DND-41 (cell line): ENCODE data around the gene MED25.

Experiments used
- ATAC-seq: fragments of 200-7000 bp; cut with Tn5 transposase; 3 replicates; pipeline ENCODE4 v1.9.1; 2021; ENCODE audit warnings: low read depth; ENCODE audit not compliant: insufficient read depth
- DNase-seq: peaks from one replicate; pipeline ENCODE4 v3.0.0-alpha.2; 2020
- H2AFZ ChIP-seq: 2 replicates; pipeline ENCODE4 v1.6.0; 2012; ENCODE audit warnings: low read depth, low read length
- H3K27ac ChIP-seq: 2 replicates; pipeline ENCODE4 v1.5.1; 2012; ENCODE audit warnings: low read length, inconsistent platforms
- H3K27me3 ChIP-seq: fragments of 200-600 bp; sonication (generic); 2 replicates; pipeline ENCODE4 v1.6.0; 2012; ENCODE audit warnings: low read length, mild to moderate bottlenecking, inconsistent platforms; ENCODE audit not compliant: insufficient read depth, poor library complexity
- H3K36me3 ChIP-seq: 2 replicates; pipeline ENCODE4 v1.5.1; 2012; ENCODE audit warnings: low read length, inconsistent platforms; ENCODE audit not compliant: insufficient read depth
- H3K4me1 ChIP-seq: 2 replicates; pipeline ENCODE4 v1.5.1; 2012; ENCODE audit warnings: mild to moderate bottlenecking, low read length; ENCODE audit not compliant: insufficient read depth
- H3K4me2 ChIP-seq: 2 replicates; pipeline ENCODE4 v1.6.0; 2012; ENCODE audit warnings: mild to moderate bottlenecking, moderate library complexity, low read length, inconsistent platforms; ENCODE audit not compliant: insufficient read depth
- H3K4me3 ChIP-seq, 2 experiments: fragments of 200-600 bp in 1 of 2; shearing (Covaris generic) in 1 of 2; 2 replicates each; pipeline ENCODE4 v1.5.1; 2012 to 2016; ENCODE audit warnings: inconsistent platforms in 2 of 2, low read length in 2 of 2, mild to moderate bottlenecking in 2 of 2, low read depth in 1 of 2, moderate library complexity in 1 of 2
- H3K79me2 ChIP-seq: 2 replicates; pipeline ENCODE4 v1.6.0; 2012; ENCODE audit warnings: low read length, inconsistent platforms; ENCODE audit not compliant: insufficient read depth
- H3K9ac ChIP-seq: 2 replicates; pipeline ENCODE4 v1.6.0; 2012; ENCODE audit warnings: low read depth, mild to moderate bottlenecking, inconsistent platforms, low read length, moderate library complexity
- H3K9me3 ChIP-seq: 2 replicates; pipeline ENCODE4 v1.5.1; 2012; ENCODE audit warnings: low read length, moderate library complexity, mild to moderate bottlenecking, inconsistent platforms; ENCODE audit not compliant: insufficient read depth, severe bottlenecking
- H4K20me1 ChIP-seq: 2 replicates; pipeline ENCODE4 v1.6.0; 2012; ENCODE audit warnings: low read length; ENCODE audit not compliant: insufficient read depth
- EZH2 ChIP-seq: IDR thresholded peaks from 3 replicates; pipeline ENCODE4 v1.6.1; 2012; ENCODE audit warnings: borderline replicate concordance, low read depth, mild to moderate bottlenecking, moderate library complexity, low read length, inconsistent platforms; ENCODE audit not compliant: severe bottlenecking
- TF ChIP-seq, protein P1 (sequence below): IDR thresholded peaks from 2 replicates; pipeline ENCODE4 v1.5.1; 2012; ENCODE audit warnings: borderline replicate concordance, low read length, moderate library complexity, mild to moderate bottlenecking; ENCODE audit not compliant: poor library complexity, severe bottlenecking; ENCODE audit errors: extremely low read depth

MED25 gene

DNA sequence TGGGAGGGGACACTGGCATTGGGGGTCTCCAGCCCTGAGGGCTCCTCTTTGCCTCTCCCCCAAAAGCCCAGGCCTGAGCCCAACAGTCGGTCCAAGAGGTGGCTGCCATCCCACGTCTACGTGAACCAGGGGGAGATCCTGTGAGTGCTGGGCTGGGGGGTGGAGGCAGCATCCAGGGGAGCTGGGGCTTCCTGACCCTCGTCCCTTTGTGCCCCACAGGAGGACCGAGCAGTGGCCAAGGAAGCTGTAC, 39.7 kb downstream of the MED25 start:
- peaks cover 15% of the 10 kb centered on the region for H3K4me1 ChIP-seq
- TF ChIP-seq EZH2: no peak
- TF ChIP-seq, protein P1, sequence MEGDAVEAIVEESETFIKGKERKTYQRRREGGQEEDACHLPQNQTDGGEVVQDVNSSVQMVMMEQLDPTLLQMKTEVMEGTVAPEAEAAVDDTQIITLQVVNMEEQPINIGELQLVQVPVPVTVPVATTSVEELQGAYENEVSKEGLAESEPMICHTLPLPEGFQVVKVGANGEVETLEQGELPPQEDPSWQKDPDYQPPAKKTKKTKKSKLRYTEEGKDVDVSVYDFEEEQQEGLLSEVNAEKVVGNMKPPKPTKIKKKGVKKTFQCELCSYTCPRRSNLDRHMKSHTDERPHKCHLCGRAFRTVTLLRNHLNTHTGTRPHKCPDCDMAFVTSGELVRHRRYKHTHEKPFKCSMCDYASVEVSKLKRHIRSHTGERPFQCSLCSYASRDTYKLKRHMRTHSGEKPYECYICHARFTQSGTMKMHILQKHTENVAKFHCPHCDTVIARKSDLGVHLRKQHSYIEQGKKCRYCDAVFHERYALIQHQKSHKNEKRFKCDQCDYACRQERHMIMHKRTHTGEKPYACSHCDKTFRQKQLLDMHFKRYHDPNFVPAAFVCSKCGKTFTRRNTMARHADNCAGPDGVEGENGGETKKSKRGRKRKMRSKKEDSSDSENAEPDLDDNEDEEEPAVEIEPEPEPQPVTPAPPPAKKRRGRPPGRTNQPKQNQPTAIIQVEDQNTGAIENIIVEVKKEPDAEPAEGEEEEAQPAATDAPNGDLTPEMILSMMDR: no peak
- no peaks in the 10 kb centered on the region for H3K27me3 ChIP-seq
- no peak overlapping the region for H3K4me3 ChIP-seq
- H3K4me2 ChIP-seq: no peak overlapping the region
- H3K9ac ChIP-seq: no peak overlapping the region
- peaks cover 84% of the 10 kb centered on the region for H3K36me3 ChIP-seq
- no peak overlapping the region for H3K27ac ChIP-seq
- H2AFZ ChIP-seq: no peak overlapping the region
- no peaks in the 10 kb centered on the region for H3K9me3 ChIP-seq
- ATAC-seq (no peak), DNase-seq (no peak)
- peaks cover 46% of the 10 kb centered on the region for H3K79me2 ChIP-seq
- H4K20me1 ChIP-seq: peaks cover 82% of the 10 kb centered on the region

DNA sequence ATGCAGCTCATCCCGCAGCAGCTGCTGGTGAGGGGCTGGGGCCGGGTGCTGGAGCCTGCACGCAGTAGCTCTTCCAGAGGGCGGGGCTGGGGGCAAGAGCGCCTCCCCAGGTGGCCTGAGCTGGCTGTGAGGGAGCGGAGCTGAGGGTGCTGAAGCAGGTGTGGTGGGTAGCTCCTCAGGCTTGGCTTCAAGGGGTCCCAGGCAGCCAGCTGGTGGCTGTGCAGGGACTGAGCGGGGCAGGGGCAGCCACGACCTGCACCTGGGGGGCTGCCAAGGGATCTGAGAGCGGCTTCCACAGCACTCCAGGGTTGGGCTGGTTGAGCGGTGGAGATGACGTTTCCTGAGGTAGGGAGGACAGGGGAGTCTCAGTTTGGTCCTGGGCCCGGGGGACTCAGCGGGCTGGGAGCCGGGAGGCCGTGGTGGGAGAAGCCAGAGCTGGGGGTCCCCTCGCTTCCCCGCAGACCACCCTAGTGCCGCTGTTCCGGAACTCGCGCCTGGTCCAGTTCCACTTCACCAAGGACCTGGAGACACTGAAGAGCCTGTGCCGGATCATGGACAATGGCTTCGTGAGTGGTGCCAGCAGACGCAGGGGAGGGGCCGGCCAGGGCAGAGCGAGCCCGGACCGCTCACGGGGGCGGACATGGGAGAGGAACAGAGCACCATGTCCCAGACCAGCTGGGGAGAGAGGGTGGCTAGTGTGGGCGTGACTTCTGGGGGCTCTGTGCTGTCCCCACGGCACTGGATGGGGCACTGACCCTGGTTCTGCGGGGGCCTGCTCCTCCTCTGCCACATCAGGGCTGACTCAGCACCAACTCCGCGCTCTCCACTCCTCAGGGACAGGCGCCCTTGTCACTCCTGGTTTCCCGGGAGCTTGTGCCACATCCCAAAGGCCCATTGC, 40.2 kb downstream of the MED25 start:
- TF ChIP-seq EZH2: no peak
- TF ChIP-seq, protein P1: no peak
- no peak overlapping the region for H3K27ac ChIP-seq
- H3K79me2 ChIP-seq: peaks cover 43% of the 10 kb centered on the region
- H3K9me3 ChIP-seq: no peaks in the 10 kb centered on the region
- H3K4me1 ChIP-seq: peaks cover 12% of the 10 kb centered on the region
- H3K27me3 ChIP-seq: no peaks in the 10 kb centered on the region
- H3K9ac ChIP-seq: no peak overlapping the region
- ATAC-seq (peak; percentile 8; the same call in 1 of the 3 replicates), DNase-seq (no peak)
- no peak overlapping the region for H2AFZ ChIP-seq
- no peak overlapping the region for H3K4me3 ChIP-seq
- H3K4me2 ChIP-seq: no peak overlapping the region
- H4K20me1 ChIP-seq: peaks cover 85% of the 10 kb centered on the region
- peaks cover 88% of the 10 kb centered on the region for H3K36me3 ChIP-seq

DNA sequence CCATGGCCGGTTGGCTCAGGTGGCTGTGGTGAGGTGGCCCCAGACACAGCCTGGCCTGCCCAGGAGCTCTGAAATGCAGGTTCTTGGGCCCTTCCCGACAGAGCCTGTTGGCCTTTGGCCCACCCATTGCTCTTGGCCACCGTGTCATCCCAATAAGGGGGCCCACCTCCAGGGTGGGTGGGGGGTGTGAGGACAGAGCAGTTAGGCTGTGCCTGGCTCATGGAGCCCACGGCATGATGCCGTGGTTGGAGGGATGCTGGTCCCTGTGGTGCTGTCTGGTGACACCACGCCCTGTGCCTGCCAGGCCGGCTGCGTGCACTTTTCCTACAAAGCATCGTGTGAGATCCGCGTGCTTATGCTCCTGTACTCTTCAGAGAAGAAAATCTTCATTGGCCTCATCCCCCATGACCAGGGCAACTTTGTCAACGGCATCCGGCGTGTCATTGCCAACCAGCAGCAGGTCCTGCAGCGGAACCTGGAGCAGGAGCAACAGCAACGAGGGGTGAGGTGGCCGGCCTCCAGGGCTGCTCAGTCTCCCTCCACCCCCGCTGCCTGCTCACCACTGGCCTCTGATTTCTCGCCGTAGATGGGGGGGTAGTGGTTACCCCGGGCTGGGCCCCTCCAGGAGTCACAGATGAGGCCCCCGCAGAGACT, 41.7 kb downstream of the MED25 start:
- Histone ChIP-seq H3K27me3 (no peaks in the 10 kb centered on the region), H3K4me3 (no peak overlapping the region), H3K27ac (no peak overlapping the region), H3K4me2 (no peak overlapping the region), H3K9ac (no peak overlapping the region), H4K20me1 (peaks cover 86% of the 10 kb centered on the region), H2AFZ (no peak overlapping the region), H3K4me1 (peaks cover 12% of the 10 kb centered on the region; the same call in 1 of the 2 replicates), H3K79me2 (peaks cover 43% of the 10 kb centered on the region), H3K36me3 (peaks cover 89% of the 10 kb centered on the region), H3K9me3 (no peaks in the 10 kb centered on the region)
- DNase-seq (no peak), ATAC-seq (no peak)
- no peak for TF ChIP-seq EZH2
- TF ChIP-seq, protein P1: no peak
